SK-N-SH (cell line): ENCODE results near the gene ARMC10.
"Not testable (repeated sequence)": the region's sequence is repeated elsewhere in the genome, so short reads cannot be mapped to it uniquely, and the experiment has no call there.

Experiments used
- GABPA ChIP-seq: IDR thresholded peaks from 2 replicates; pipeline ENCODE4 v1.4.0; 2012; ENCODE audit warnings: low read depth, mild to moderate bottlenecking
- POLR2AphosphoS5 ChIP-seq: IDR thresholded peaks from 2 replicates; pipeline ENCODE4 v1.6.1; 2012; ENCODE audit warnings: low read depth, low read length
- TF ChIP-seq, protein P1 (sequence below): fragments of 200-600 bp; sonication (generic); IDR thresholded peaks from 2 replicates; pipeline ENCODE4 v1.6.1; 2017; ENCODE audit warnings: antibody characterized with exemption, mild to moderate bottlenecking, moderate library complexity
- TF ChIP-seq, protein P2 (sequence below): IDR thresholded peaks from 2 replicates; pipeline ENCODE4 v1.4.0; 2012; ENCODE audit warnings: low read depth, borderline replicate concordance

DNA sequence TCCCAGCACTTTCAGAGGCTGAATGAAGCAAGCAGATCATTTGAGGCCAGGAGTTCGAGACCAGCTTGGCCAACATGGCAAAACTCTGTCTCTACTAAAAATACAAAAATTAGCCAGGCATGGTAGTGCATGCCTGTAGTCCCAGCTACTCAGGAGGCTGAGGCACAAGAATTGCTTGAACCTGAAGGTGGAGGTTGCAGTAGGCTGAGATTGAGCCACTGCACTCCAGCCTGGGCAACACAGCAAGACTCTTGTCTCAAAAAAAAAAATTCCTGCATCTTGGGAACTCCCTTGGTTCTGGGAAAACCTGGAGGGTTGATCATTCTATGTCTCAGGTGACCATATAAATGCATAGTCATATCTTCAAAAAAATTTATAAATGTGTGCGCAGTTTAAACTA, 69.8 kb downstream of the ARMC10 start:
- TF ChIP-seq, protein P1, sequence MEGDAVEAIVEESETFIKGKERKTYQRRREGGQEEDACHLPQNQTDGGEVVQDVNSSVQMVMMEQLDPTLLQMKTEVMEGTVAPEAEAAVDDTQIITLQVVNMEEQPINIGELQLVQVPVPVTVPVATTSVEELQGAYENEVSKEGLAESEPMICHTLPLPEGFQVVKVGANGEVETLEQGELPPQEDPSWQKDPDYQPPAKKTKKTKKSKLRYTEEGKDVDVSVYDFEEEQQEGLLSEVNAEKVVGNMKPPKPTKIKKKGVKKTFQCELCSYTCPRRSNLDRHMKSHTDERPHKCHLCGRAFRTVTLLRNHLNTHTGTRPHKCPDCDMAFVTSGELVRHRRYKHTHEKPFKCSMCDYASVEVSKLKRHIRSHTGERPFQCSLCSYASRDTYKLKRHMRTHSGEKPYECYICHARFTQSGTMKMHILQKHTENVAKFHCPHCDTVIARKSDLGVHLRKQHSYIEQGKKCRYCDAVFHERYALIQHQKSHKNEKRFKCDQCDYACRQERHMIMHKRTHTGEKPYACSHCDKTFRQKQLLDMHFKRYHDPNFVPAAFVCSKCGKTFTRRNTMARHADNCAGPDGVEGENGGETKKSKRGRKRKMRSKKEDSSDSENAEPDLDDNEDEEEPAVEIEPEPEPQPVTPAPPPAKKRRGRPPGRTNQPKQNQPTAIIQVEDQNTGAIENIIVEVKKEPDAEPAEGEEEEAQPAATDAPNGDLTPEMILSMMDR, result not testable (repeated sequence)
- not testable (repeated sequence) for TF ChIP-seq GABPA, POLR2AphosphoS5
- TF ChIP-seq, protein P2, sequence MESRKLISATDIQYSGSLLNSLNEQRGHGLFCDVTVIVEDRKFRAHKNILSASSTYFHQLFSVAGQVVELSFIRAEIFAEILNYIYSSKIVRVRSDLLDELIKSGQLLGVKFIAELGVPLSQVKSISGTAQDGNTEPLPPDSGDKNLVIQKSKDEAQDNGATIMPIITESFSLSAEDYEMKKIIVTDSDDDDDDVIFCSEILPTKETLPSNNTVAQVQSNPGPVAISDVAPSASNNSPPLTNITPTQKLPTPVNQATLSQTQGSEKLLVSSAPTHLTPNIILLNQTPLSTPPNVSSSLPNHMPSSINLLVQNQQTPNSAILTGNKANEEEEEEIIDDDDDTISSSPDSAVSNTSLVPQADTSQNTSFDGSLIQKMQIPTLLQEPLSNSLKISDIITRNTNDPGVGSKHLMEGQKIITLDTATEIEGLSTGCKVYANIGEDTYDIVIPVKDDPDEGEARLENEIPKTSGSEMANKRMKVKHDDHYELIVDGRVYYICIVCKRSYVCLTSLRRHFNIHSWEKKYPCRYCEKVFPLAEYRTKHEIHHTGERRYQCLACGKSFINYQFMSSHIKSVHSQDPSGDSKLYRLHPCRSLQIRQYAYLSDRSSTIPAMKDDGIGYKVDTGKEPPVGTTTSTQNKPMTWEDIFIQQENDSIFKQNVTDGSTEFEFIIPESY, result not testable (repeated sequence)
